ENCODE measurements around the gene RIC1.
"Not testable (repeated sequence)": the region's sequence is repeated elsewhere in the genome, so short reads cannot be mapped to it uniquely, and the experiment has no call there.

The RIC1 gene

GRCh38 chr9:5628530-5629311, at the start of gene RIC1:
Gene RIC1, plus strand, starts transcription at chr9:5629107. Its CDS starts 203 bp downstream, at chr9:5629310.
- POLR2A ChIA-PET: interaction anchor here (0.7 to 1.6 kb wide), 4 partner anchors 9 to 190 kb away, joined by 3 to 4 read pairs (median 4); partner anchors contain the start of gene CD274
- CTCF ChIA-PET: no interaction called here

GRCh38 chr9:5579881-5580280, 49.0 kb upstream of the RIC1 start:
- CTCF ChIA-PET: no interaction called here
- POLR2A ChIA-PET: no interaction called here
- no peak for DNase-seq (ENCODE audit: extremely low spot score)
- TF ChIP-seq NFRKB (IDR thresholded peaks at IDR 0.05) (no peak), SP1 (IDR thresholded peaks at IDR 0.05) (no peak), ELF4 (IDR thresholded peaks at IDR 0.05) (no peak), CTBP1 (IDR thresholded peaks at IDR 0.05; ENCODE audit: borderline replicate concordance) (no peak), L3MBTL2 (conservative IDR thresholded peaks at IDR 0.05) (no peak), FOXA1 (IDR thresholded peaks at IDR 0.05) (no peak), SUZ12 (IDR thresholded peaks at IDR 0.05) (no peak), LEF1 (IDR thresholded peaks at IDR 0.05; ENCODE audit: borderline replicate concordance) (no peak), FOXK2 (IDR thresholded peaks at IDR 0.05) (no peak), TARDBP (IDR thresholded peaks at IDR 0.05) (no peak), PKNOX1 (IDR thresholded peaks at IDR 0.05) (no peak), ZNF384 (IDR thresholded peaks at IDR 0.05) (no peak), HDGF (IDR thresholded peaks at IDR 0.05; ENCODE audit: borderline replicate concordance) (no peak), ARNT (IDR thresholded peaks at IDR 0.05) (no peak)

More at GRCh38 chr9:5628530-5629311, at the start of gene RIC1:
- TF ChIP-seq BHLHE40 (IDR thresholded peaks at IDR 0.05; ENCODE audit: borderline replicate concordance): no peak
- TF ChIP-seq TARDBP (IDR thresholded peaks at IDR 0.05): 0 out of 2 replicates have a peak, but pooled peaks have one; percentile 46
- no peak for TF ChIP-seq ELF4 (IDR thresholded peaks at IDR 0.05)
- DNase-seq (ENCODE audit: extremely low spot score): peak; percentile 71

- TF ChIP-seq LEF1 (IDR thresholded peaks at IDR 0.05; ENCODE audit: borderline replicate concordance) (no peak), ELF4 (IDR thresholded peaks at IDR 0.05) (no peak), CTBP1 (IDR thresholded peaks at IDR 0.05; ENCODE audit: borderline replicate concordance) (no peak), SUZ12 (IDR thresholded peaks at IDR 0.05) (no peak), ARNT (IDR thresholded peaks at IDR 0.05) (no peak), PKNOX1 (IDR thresholded peaks at IDR 0.05) (no peak), TARDBP (IDR thresholded peaks at IDR 0.05) (no peak), FOXA1 (IDR thresholded peaks at IDR 0.05) (no peak), NFRKB (IDR thresholded peaks at IDR 0.05) (no peak), ZNF384 (IDR thresholded peaks at IDR 0.05) (no peak)
- ChIA-PET CTCF (no interaction called here), POLR2A (no interaction called here)
- DNase-seq (ENCODE audit: extremely low spot score): no peak
These were observed 48.3 kb upstream of the RIC1 start for GRCh38 chr9:5580650-5581049.

GRCh38 chr9:5581706-5582105, 47.2 kb upstream of the RIC1 start:
- POLR2A ChIA-PET; CTCF ChIA-PET; DNase-seq (ENCODE audit: extremely low spot score): not testable (repeated sequence)

GRCh38 chr9:5582835-5583195, 46.1 kb upstream of the RIC1 start:
- TF ChIP-seq TARDBP (IDR thresholded peaks at IDR 0.05) (no peak), ELF4 (IDR thresholded peaks at IDR 0.05) (no peak), NFRKB (IDR thresholded peaks at IDR 0.05) (no peak), FOXA1 (IDR thresholded peaks at IDR 0.05) (no peak), LEF1 (IDR thresholded peaks at IDR 0.05; ENCODE audit: borderline replicate concordance) (no peak), PKNOX1 (IDR thresholded peaks at IDR 0.05) (no peak), ZNF384 (IDR thresholded peaks at IDR 0.05) (no peak)
- ChIA-PET POLR2A (no interaction called here), CTCF (no interaction called here)
- DNase-seq (ENCODE audit: extremely low spot score): no peak

GRCh38 chr9:5586391-5586802, 42.5 kb upstream of the RIC1 start:
- ChIA-PET POLR2A (no interaction called here), CTCF (no interaction called here)
- DNase-seq (ENCODE audit: extremely low spot score): no peak
- TF ChIP-seq BHLHE40 (IDR thresholded peaks at IDR 0.05; ENCODE audit: borderline replicate concordance): no peak
- TF ChIP-seq FOXA1 (IDR thresholded peaks at IDR 0.05): no peak
- TF ChIP-seq FOXM1 (IDR thresholded peaks at IDR 0.05; ENCODE audit: borderline replicate concordance): no peak
- no peak for TF ChIP-seq CTBP1 (IDR thresholded peaks at IDR 0.05; ENCODE audit: borderline replicate concordance)
- no peak for TF ChIP-seq ZNF384 (IDR thresholded peaks at IDR 0.05)
- no peak for TF ChIP-seq L3MBTL2 (conservative IDR thresholded peaks at IDR 0.05)
- TF ChIP-seq SUZ12 (IDR thresholded peaks at IDR 0.05): no peak
- no peak for TF ChIP-seq PKNOX1 (IDR thresholded peaks at IDR 0.05)
- no peak for TF ChIP-seq NFRKB (IDR thresholded peaks at IDR 0.05)
- no peak for TF ChIP-seq LEF1 (IDR thresholded peaks at IDR 0.05; ENCODE audit: borderline replicate concordance)
- no peak for TF ChIP-seq ELF4 (IDR thresholded peaks at IDR 0.05)
- no peak for TF ChIP-seq FOXK2 (IDR thresholded peaks at IDR 0.05)
- TF ChIP-seq TARDBP (IDR thresholded peaks at IDR 0.05): no peak

All from HEK293T (cell line).